GM18498 (cell line): ENCODE results near the gene KRIT1.
"Not testable (repeated sequence)": the region's sequence is repeated elsewhere in the genome, so short reads cannot be mapped to it uniquely, and the experiment has no call there.

Experiments used
- ATAC-seq: cut with Tn5 transposase; IDR thresholded peaks from one replicate; pipeline ENCODE4 v1.9.1; 2021; ENCODE audit warnings: mild to moderate bottlenecking, moderate library complexity; ENCODE audit not compliant: unreplicated experiment

KRIT1 gene

DNA sequence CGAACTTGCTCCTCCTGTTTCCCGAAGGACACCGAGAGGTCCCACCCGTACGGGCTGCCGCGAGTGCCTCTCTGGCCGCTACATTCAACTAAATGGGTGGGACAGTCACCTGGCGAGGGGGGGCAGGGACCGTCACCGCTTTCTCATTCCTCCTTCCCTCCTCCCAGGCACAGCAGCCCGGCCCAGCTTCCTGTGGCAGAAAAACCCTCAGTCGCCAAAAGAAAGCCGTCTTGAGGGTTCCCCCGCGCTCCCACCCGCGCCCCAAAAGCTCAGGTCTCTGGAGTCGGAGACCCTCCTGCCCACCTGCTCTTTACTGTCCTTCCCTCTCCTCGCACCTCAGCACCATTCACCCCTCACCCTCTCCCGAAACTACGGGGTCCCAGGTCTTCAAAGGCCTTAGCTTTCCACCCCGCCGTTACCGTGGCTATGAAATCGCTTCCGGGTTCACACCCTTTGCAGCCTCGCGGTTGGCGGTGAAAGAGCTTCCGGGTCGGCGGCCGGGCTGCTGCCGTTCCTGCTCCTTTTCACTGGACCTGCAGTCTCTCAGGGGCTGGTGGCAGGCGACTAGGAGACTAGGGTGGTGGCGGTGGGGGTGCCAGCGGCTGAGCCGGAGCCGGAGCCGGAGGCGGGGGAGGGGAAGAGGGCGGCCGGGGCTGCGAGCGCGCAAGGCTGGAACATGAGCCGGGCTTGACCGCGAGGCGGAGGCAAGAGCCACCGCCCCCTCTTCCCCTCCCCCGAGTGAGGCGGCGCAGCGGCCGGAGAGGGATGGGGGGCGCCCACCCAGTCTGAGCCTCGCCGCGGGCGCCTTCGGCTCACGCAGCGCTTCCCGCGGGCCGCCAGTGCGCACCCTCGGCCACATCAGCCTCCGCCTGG, at the start of gene KRIT1, which contains the start of gene ANKIB1:
Gene KRIT1 (minus strand): TSS at position 428 of the 873 bp plus-strand sequence. CDS start 3,779 bp downstream, outside the sequence.
Gene ANKIB1 (plus strand): TSS at position 488 of the 873 bp plus-strand sequence. CDS start 49,005 bp downstream, outside the sequence.
- peak; percentile 78 for ATAC-seq

DNA sequence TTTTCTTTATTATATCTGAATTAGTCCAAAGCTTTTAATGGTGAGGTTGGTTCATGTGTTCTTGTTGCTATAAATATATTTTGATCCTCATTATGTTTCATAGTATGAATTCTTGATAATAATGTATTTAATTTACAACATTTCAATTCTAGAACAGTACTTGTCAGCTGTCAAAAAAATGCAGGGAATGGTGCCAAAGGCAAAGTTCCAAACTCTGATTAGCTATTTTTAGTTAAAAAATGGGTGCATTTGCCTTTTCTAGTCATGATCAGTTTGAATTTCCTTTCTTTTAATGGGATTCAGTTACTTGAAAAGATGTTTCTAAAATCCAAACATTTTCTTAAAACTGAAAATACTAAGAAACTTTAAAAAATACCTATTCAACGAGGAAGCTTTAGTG, 49.7 kb upstream of the KRIT1 start:
- ATAC-seq = no peak

- ATAC-seq = no peak
These were observed 48.3 kb upstream of the KRIT1 start for GRCh38 chr7:92293896-92294590.

DNA sequence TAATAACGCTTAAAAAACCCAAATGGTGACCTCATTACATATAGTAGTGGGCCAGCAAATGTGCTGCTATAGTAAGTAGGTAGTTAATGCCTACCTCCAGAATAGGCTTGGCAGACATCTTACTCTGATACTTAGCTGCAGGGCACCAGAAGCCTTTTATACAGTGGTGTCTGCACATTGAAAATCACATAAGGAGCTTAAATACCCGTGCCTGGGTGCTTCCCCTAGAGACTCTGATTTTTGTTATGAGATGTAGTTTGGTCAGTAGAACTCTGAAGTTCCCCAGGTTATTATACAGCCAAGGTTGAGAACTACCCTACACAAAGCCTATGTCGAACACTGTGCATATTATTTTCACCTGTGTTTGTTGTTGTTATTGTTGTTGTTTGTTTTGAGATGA, 47.3 kb upstream of the KRIT1 start:
- ATAC-seq = no peak

- no peak for ATAC-seq
These were observed 43.6 kb upstream of the KRIT1 start for GRCh38 chr7:92289321-92289720.

DNA sequence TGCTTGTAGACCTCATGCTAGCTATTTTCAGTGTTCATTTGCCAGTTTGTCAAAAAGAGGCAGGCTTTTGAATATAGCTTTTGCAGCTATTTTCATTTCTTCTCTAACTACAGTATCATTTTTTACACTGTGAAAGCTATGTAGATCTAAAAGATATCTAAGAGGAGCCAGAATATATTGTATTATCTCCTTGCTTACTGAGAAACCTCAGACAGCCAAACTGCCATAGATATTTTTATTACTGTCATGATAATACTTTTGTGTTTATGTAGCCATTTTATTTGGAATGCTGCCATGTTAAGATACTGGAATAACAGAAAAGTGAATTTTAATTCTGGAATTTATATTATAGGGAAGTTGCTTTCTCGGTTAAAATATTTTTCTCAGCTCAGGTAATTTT, 37.2 kb upstream of the KRIT1 start:
- ATAC-seq = no peak

DNA sequence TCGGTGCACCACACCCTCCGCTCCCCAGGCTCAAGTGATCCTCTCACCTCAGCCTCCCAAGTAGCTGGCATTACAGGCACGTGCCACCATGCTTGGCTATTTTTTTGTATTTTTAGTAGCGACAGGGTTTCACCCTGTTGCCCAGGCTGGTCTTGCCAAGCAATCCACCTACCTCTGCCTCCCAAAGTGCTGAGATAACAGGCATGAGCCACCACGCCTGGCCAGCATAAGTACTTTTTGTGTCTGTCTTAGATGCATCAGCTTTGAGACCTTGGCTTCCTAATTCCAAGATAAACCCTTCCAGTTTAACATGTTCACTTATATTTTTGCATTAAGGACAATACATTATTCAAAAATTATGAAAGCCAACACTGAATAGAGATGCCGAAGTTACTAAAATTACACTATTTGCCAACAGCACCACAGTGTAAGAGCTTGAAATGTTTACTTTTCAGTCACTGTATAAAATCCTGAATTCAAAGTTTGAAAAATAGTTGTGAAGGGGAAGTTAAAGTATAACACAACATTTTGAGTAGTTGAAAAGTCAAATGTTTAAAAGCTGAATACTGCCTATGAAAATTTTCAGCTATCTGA, 36.6 kb upstream of the KRIT1 start:
- ATAC-seq = no peak

GRCh38 chr7:92281031-92281430, 35.3 kb upstream of the KRIT1 start:
- ATAC-seq = no peak

DNA sequence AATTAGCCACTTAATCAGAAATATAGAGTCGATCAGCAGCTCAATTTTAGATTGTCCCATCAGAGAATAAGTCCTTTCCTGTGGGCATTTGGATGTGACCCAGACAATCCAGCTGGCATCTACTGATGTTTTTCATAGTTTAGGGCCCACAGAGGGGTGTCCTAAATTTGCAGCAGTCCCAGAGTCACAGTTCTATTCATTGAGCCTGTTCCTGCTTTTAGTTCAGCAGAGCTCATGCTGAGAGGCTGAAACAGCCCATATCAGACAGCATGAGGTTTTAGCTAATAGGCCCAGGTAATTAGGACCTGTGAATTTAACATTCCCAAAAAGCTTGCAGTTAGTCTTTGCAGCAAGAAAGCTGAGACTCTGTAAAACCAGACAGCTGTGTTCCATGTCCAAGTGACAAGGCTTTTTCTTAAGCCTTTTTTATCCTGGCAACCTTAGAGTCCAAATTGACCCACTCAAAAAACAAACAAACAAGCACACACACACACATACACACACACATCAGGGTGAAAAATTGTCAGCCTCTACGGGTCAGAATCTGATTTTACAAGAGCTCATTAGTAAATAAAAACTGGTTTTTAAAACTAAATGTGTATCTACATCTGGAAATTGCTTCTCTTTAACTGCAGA, 33.8 kb upstream of the KRIT1 start:
- ATAC-seq = no peak

GRCh38 chr7:92276460-92276864, 30.7 kb upstream of the KRIT1 start:
- ATAC-seq = peak; percentile 85

GRCh38 chr7:92275327-92275726, 29.6 kb upstream of the KRIT1 start:
- no peak for ATAC-seq

- no peak for ATAC-seq
These were observed 23.2 kb upstream of the KRIT1 start for GRCh38 chr7:92268921-92269320.

DNA sequence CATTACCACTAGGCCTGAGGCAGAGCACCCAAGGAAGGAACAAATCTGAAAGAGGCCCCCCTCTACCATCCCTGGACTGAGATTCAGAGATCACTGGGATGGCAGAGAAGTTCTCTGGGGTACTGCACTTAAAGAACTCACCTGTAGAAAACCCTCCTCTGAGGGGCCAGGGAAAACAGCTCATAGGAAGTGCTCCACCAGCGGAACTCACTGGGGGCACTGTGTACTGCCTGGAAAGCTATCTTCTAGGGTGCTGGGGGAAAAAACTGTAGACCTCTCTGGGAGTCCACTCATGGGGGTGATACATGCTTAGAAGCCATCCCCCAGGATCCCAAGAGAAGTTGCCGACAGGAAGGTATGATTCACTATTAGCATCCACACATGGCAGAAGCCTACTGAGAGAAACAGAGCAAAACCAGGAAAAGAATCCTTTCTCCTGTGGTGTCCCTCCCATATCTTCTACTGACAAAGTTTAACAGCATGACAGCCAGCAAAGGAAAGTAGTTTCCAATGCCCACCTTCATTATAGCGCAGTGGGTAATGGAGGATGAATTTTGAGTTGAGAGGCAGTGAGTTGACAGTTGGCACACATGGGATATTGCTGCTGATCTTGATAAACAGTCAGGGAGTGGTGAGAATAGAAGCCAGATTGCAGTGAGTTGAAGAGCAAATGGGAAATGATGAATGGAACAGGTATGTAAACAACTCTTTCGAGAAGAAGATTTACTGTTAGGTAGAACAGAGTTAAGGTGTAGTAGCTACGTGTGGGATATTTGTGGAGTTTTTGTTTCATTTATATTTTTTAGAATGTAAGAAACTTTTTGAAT, 20.9 kb upstream of the KRIT1 start:
- no peak for ATAC-seq

GRCh38 chr7:92260248-92260781, 14.6 kb upstream of the KRIT1 start:
- ATAC-seq = no peak

DNA sequence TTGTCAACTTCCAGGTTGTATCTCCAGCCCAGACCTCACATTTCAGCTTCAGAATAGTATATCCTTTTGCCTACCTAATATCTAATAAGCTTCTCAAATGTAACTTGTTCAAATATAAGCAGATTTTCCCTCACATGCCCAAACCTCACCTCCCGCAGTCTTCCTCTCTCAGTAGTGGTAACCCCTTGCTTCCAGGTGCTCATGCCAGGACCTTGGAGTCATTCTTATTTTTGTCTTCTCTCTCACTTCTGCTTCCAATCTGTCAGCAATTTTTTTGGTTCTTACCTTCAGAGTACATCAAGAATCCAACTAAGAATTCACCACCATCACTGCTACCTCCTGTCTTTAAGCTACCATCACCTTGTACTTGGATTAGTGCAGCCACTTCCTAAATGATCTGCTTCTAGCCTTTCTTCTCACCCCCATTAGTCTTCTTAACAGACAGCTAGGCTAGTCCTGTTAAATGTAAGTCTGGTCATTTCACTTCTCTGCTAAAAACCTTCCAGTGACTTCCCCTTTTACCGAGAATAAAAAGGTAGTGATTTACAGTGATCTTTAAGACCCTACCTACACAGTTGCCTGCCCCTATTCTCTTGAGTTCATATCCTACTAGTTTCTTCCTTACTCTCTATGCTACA, 14.0 kb upstream of the KRIT1 start:
- no peak for ATAC-seq

GRCh38 chr7:92259062-92259461, 13.3 kb upstream of the KRIT1 start:
- no peak for ATAC-seq

DNA sequence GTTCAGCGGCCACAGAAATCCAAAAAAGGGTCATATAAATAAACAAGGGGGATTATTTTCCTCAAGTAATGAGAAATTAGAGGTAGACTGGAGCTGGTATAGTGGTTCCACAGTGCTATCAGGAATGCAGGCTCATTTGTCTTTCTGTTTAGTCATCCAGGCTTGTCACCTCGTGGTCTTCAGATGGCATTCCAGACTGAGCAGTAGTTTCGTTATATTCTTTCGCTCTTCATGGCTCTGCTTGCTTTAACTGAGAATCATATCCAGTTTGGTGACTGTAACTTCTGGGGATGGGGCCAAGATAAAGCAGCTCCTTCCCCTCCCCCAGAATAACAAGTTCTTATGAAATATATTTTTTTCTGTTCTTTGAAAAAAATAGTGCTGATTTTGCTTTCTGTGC, 9.6 kb upstream of the KRIT1 start:
- no peak for ATAC-seq

DNA sequence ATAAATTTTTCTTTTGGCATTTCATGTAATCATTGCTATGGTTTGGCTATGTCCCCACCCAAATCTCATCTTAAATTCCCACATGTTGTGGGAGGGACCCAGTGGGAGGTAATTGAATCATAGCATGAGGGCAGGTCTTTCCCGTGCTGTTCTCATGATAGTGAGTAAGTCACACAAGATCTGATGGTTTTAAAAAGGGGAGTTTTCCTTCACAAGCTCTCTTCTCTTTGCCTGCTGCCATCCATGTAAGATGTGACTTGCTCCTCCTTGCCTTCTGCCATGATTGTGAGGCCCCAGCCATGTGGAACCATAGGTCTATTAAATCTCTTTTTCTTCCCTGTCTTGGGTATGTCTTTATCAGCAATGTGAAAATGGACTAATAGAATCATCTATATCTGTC, 9.1 kb upstream of the KRIT1 start:
- ATAC-seq = not testable (repeated sequence)

DNA sequence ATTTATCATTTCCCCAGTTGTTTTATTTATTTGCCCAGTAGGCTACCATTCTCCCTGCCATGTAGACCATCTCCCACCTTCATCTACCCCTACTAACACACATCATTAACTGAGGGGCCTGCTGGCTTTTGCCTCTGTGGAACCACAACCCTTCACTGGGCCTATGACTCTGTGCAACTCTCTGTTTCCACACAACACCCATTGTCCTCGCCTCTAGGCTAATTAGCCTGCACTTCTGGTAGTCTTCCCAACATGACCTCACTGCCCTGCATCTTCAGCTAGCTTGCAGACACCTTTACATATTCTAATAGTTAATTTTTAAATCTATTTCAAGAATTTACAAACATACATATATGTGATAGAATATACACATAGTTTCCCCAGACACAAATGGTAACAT, 7.5 kb upstream of the KRIT1 start:
- no peak for ATAC-seq

DNA sequence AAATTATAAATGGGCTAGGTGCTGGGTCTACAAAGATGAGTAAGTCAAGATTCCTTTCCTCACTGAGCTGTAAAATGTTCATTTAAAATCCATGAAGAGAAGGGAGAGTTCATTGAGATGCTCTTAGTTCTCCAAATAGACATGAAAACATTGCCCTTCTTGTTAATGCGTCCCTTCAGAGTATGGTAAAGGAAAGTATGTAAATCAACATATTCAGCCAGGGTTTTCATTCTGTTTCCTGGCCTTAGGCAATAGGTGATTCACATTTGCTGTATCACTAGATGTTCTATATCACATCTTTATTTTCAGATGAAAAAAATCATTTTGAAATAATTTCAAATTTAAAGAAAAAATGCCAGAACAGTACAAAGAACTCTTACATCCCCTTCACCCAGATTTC, 5.5 kb upstream of the KRIT1 start:
- ATAC-seq = no peak
